NCI-H82 treated with DMSO at 0.1 percent for 48 hours (cell line): ENCODE results near the gene CAMTA2.
A peak's percentile ranks its signal among the peaks of the same experiment; 100 is the strongest.
"Not testable (repeated sequence)": the region's sequence is repeated elsewhere in the genome, so short reads cannot be mapped to it uniquely, and the experiment has no call there.

Experiments used
- DNase-seq: peaks from one replicate; lab custom pipeline; 2025; ENCODE audit not compliant: unreplicated experiment; lab: John Stamatoyannopoulos, UW

Gene CAMTA2

GRCh38 chr17:4934173-4934979, 53.1 kb downstream of the CAMTA2 start:
- no peak for DNase-seq

GRCh38 chr17:4933646-4934045, 53.8 kb downstream of the CAMTA2 start:
- DNase-seq: no peak

GRCh38 chr17:4932756-4933155, 54.7 kb downstream of the CAMTA2 start:
- DNase-seq: no peak

DNA sequence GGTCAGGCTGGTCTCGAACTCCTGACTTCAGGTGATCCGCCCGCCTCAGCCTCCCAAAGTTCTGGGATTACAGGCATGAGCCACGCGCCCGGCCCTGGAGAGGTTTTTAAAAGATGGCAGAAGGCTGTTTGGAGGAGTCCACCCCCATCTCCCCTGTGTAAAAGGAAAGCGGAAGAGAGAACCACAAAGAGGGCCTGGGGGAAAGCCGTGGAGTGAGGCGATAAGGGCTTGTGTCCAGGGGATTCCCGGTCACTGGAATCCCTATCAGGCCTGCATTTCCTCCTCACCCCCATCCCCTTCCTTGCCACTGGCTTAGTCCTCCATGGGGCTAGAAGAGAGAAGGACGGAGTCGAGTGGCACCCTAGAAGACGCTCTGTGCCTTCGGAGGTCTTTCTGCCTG, 55.5 kb downstream of the CAMTA2 start, which contains the start of gene GP1BA:
Gene GP1BA, plus strand, starts transcription at position 315 of the 400 bp plus-strand sequence. CDS start 328 bp downstream, outside the sequence.
- no peak for DNase-seq

GRCh38 chr17:4928881-4929280, 58.6 kb downstream of the CAMTA2 start:
- no peak for DNase-seq

GRCh38 chr17:4926577-4927335, 60.7 kb downstream of the CAMTA2 start:
- DNase-seq: not testable (repeated sequence)

DNA sequence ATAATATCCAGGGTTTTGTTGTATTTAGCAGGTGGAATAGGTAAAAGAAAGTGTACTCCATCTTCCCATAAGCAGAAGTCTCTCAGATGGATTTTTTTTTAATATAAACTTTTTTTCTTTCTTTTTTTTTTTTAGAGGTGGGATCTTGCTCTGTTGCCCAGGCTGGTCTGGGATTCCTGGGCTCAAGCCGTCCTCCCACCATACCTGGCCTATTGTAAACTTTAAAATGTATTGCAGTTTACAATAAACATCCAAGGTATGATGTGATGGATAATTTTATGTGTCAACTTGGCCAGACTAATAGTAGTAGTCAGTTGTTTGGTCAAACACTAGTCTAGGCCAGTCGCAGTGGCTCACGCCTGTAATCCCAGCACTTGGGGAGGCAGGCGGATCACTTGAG, 66.2 kb downstream of the CAMTA2 start:
- DNase-seq: no peak

DNA sequence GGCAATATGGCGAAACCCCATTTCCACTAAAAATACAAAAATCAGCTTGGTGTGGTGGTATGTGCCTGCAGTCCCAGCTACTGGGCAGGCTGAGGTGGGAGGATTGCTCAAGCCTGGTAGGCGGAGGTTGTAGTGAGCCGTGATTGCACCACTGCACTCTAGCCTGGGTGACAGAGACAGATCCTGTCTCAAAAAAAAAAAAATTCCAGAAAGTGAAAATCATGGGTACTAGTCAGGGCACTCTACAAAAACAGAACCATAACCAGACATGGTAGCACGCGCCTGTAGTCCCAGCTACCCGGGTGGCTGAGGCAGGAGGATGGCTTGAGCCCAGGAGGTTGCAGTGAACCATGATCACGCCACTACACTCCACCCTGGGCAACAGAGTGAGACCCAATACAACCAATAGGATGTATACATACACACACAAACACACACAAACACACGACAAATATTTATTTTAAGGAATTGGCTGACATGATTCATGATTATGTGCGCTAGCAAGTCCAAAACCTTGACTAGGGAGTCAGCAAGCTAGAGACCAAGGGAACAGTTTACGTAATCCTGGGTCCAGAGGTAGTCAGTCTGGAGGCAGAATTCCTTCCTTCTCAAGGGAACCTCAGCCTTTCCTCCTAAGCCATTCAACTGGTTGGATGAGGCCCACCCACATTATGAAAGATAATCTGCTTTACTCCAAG, 67.0 kb downstream of the CAMTA2 start:
- DNase-seq: no peak

DNA sequence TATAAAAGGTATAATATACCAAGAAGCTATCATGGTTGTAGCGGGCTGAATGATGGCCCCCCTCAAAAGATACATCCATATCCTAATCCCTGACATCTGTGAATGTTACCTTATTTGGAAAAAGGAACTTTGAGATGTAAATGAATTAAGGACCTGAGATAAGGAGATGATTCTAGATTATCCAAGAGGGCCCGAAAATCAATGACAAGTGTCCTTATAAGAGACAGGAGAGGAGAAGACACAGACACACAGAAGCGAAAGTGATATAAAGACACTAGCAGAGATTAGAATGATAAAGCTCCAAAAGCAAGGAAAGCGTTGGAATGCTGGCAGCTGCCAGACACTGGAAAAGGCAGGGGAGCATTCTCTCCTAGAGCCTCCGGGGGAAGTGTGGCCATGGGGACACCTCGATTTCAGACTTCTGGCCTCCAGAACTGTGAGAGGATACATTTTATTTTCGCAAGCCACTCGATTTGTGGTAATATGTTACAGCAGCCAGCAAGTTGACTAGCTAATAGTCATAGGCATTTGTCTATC, 67.9 kb downstream of the CAMTA2 start:
- peak; percentile 19 for DNase-seq
